B cell (primary cell): ENCODE data around the gene ATG3. TPM values are rescaled to one million over a fixed set of nuclear protein-coding genes. Genes with fewer than 3 reads are reported as not detected.

ENCODE experiments used
- ATAC-seq: fragments of 200-7000 bp; cut with Tn5 transposase; one replicate; pipeline ENCODE4 v1.10.0; 2021; ENCODE audit warnings: low read depth, mild to moderate bottlenecking, moderate number of reproducible peaks, moderate library complexity
- CTCF ChIA-PET: fragments of 350-600 bp; sonication (Branson Sonifier 250); formaldehyde crosslinking; loops from one replicate; lab custom pipeline; 2021; ENCODE audit warnings: antibody characterized with exemption, inconsistent platforms; lab: Charles Lee
- POLR2A ChIA-PET: fragments of 350-600 bp; sonication (Branson Sonifier 250); formaldehyde crosslinking; loops from one replicate; lab custom pipeline; 2021; ENCODE audit warnings: antibody characterized with exemption; lab: Charles Lee
- DNase-seq: peaks from one replicate; pipeline ENCODE4 v3.0.0; 2013
- H2AFZ ChIP-seq: 2 replicates; pipeline ENCODE4 v1.6.1; 2012; ENCODE audit warnings: mild to moderate bottlenecking, low read depth, low read length; ENCODE audit not compliant: insufficient read depth, poor library complexity, severe bottlenecking
- H3K27ac ChIP-seq, 2 donors: 1 replicate in 1 of 2; 2 replicates in 1 of 2; pipeline ENCODE4 v1.5.1; 2012 to 2013; ENCODE audit warnings: low read length in 2 of 2, mild to moderate bottlenecking in 2 of 2, moderate library complexity in 1 of 2
- H3K27me3 ChIP-seq, 4 experiments: fragments of 200-600 bp in 1 of 4; sonication (generic) in 1 of 4; replicated peaks in 1 of 4; 1 replicate in 2 of 4; 2 replicates in 2 of 4; pipeline versions ENCODE4 v1.6.1 to v1.7.0; 2013 to 2016; ENCODE audit warnings: low read length in 3 of 4, mild to moderate bottlenecking in 2 of 4, mixed read lengths in 1 of 4, moderate library complexity in 1 of 4; ENCODE audit not compliant: insufficient read depth in 4 of 4, control insufficient read depth in 3 of 4; ENCODE audit errors: control extremely low read depth in 1 of 4
- H3K36me3 ChIP-seq, 2 experiments: replicated peaks in 1 of 2; 1 replicate in 1 of 2; 2 replicates in 1 of 2; pipeline versions ENCODE4 v1.6.1 to v1.7.1; 2013; ENCODE audit warnings: low read length in 1 of 2; ENCODE audit not compliant: insufficient read depth in 2 of 2, control insufficient read depth in 1 of 2; ENCODE audit errors: control extremely low read depth in 1 of 2, extremely low read depth in 1 of 2
- H3K4me1 ChIP-seq, 2 donors: fragments of 200-600 bp in 1 of 2; sonication (generic) in 1 of 2; 1 replicate in 1 of 2; 2 replicates in 1 of 2; pipeline versions ENCODE4 v1.5.1 to v1.6.1; 2013 to 2017; ENCODE audit warnings: low read length in 2 of 2; ENCODE audit not compliant: control insufficient read depth in 2 of 2, insufficient read depth in 2 of 2
- H3K4me2 ChIP-seq: replicated peaks from 2 replicates; pipeline ENCODE3; 2012; ENCODE audit warnings: mild to moderate bottlenecking, low read depth, low read length; ENCODE audit not compliant: poor library complexity, severe bottlenecking
- H3K4me3 ChIP-seq, 5 experiments: fragments of 200-600 bp in 1 of 5; sonication (generic) in 1 of 5; 1 replicate in 3 of 5; 2 replicates in 2 of 5; pipeline versions ENCODE4 v1.5.1 to v1.7.0; 2011 to 2016; ENCODE audit warnings: low read length in 4 of 5, mild to moderate bottlenecking in 4 of 5, low read depth in 2 of 5, control low read depth in 1 of 5, moderate library complexity in 1 of 5; ENCODE audit not compliant: insufficient read depth in 1 of 5; ENCODE audit errors: control extremely low read depth in 1 of 5, extremely low read depth in 1 of 5
- H3K79me2 ChIP-seq: fragments of 200-600 bp; sonication (generic); one replicate; pipeline ENCODE4 v1.6.0; 2016; ENCODE audit warnings: low read length; ENCODE audit not compliant: control insufficient read depth, insufficient read depth
- H3K9ac ChIP-seq: fragments of 200-600 bp; sonication (generic); 2 replicates; pipeline ENCODE4 v1.6.1; 2017; ENCODE audit warnings: mild to moderate bottlenecking, low read length, moderate library complexity
- H3K9me3 ChIP-seq, 3 donors: one replicate each; pipeline versions ENCODE4 v1.6.1 to v1.7.1; 2013; ENCODE audit warnings: low read length in 2 of 3; ENCODE audit not compliant: control insufficient read depth in 2 of 3, insufficient read depth in 1 of 3; ENCODE audit errors: control extremely low read depth in 1 of 3
- H4K20me1 ChIP-seq: 2 replicates; pipeline ENCODE4 v1.6.0; 2012; ENCODE audit warnings: mild to moderate bottlenecking, low read length; ENCODE audit not compliant: insufficient read depth, control insufficient read depth, poor library complexity, severe bottlenecking
- H3K27ac Mint-ChIP-seq: one replicate; pipeline ENCODE4 v1.8.0; 2021; ENCODE audit warnings: mixed read lengths
- H3K27me3 Mint-ChIP-seq: one replicate; pipeline ENCODE4 v1.8.0; 2021; ENCODE audit warnings: mixed read lengths
- H3K4me1 Mint-ChIP-seq: one replicate; pipeline ENCODE4 v1.8.0; 2021; ENCODE audit warnings: mixed read lengths
- H3K4me3 Mint-ChIP-seq: one replicate; pipeline ENCODE4 v1.8.0; 2021; ENCODE audit warnings: mixed read lengths
- H3K9me3 Mint-ChIP-seq: one replicate; pipeline ENCODE4 v1.8.0; 2022; ENCODE audit warnings: mixed read lengths; ENCODE audit not compliant: insufficient read depth
- CTCF ChIP-seq: fragments of 200-600 bp; IDR thresholded peaks from one replicate; pipeline ENCODE4 v1.8.0; 2022; ENCODE audit warnings: antibody characterized with exemption, mild to moderate bottlenecking
- EZH2 ChIP-seq: IDR thresholded peaks from 2 replicates; pipeline ENCODE4 v1.6.1; 2012; ENCODE audit warnings: borderline replicate concordance, low read depth, mild to moderate bottlenecking, moderate library complexity, low read length; ENCODE audit not compliant: insufficient read depth, poor library complexity, severe bottlenecking
- WGBS: methylation state at CpG from one replicate; pipeline ENCODE4 v1.1.5; 2013; ENCODE audit warnings: missing lambda C conversion rate; ENCODE audit not compliant: insufficient coverage; 5-methylcytosine and 5-hydroxymethylcytosine counted together
- intact Hi-C: fragments of 100-400 bp; cut with micrococcal nuclease; formaldehyde crosslinking; loops from one replicate; pipeline ENCODE4 v1.10.0; 2022
- polyA plus RNA-seq: library from polyadenylated mRNA; depleted of rRNA; stranded (reverse); fragments of >200 nt; gene quantifications from 2 replicates; pipeline ENCODE4 v1.2.3, GENCODE V29; 2012
- total RNA-seq, 2 donors: library from RNA; stranded (reverse); fragments of 120-200 nt in 1 of 2; gene quantifications; 1 replicate in 1 of 2; 2 replicates in 1 of 2; pipeline versions ENCODE4 v1.2.3 to v1.2.4, GENCODE V29; 2013 to 2022

ATG3 gene
- total and polyA plus RNA-seq, 2 donors (not counting 1 experiment from before 2014, with no cell fraction given): 25.2 to 54.9 TPM

- Histone ChIP-seq H3K9me3 (no peaks in the 10 kb centered on the region), H3K36me3 (peaks cover 10 to 15% of the 10 kb centered on the region in 2 experiments), H2AFZ (peak overlapping the region; percentile 89), H4K20me1 (peaks cover 13% of the 10 kb centered on the region), H3K4me1 (peaks cover 23 to 34% of the 10 kb centered on the region in 2 donors), H3K4me3 (peak overlapping the region; percentile 75 to 99 (median 94)), H3K79me2 (peaks cover 77% of the 10 kb centered on the region), H3K27ac (peak overlapping the region; percentile 93 to 96), H3K27me3 (no peaks in the 10 kb centered on the region), H3K9ac (peak overlapping the region; percentile 91), H3K4me2 (peak overlapping the region; percentile 86)
- intact Hi-C loops: loop anchor here (1.0 to 10.0 kb wide), 6 partner anchors 434 to 1891 kb away; partner anchors contain the start of genes ATP6V1A, NAA50 and SIDT1
- peak; percentile 54 for ATAC-seq
- no peaks in the 10 kb centered on the region for H3K27me3 Mint-ChIP-seq
- under 1% methylated on average over 29 of the region's 29 CpGs for WGBS
- ChIA-PET POLR2A (interaction anchor here (0.7 to 2.0 kb wide), 5 partner anchors 17 to 1186 kb away, joined by 3 to 18 read pairs (median 4); partner anchors contain the start of genes ATP6V1A and BTLA), CTCF (interaction anchor here (0.9 to 2.4 kb wide), 6 partner anchors 17 to 450 kb away, joined by 3 to 11 read pairs (median 4); partner anchors contain the start of genes CD200R1, GTPBP8 and SLC9C1)
- no peak for DNase-seq
- H3K4me3 Mint-ChIP-seq: peak overlapping the region; percentile 99
- H3K9me3 Mint-ChIP-seq: no peaks in the 10 kb centered on the region
- H3K27ac Mint-ChIP-seq: peak overlapping the region; percentile 100
- TF ChIP-seq CTCF (no peak), EZH2 (no peak)
- H3K4me1 Mint-ChIP-seq: peaks cover 50% of the 10 kb centered on the region
Measured at GRCh38 chr3:112561484-112561733, 353 bp downstream of the ATG3 start.
